Mesothelial cell of epicardium (in vitro differentiated cells): ENCODE measurements around the gene MSANTD3. TPM values are rescaled to one million over a fixed set of nuclear protein-coding genes. Genes with fewer than 3 reads are reported as not detected.
A peak's percentile ranks its signal among the peaks of the same experiment; 100 is the strongest.

Source experiments
- DNase-seq, 2 experiments: peaks; one replicate each; pipeline ENCODE4 v3.0.0; 2021; ENCODE audit warnings: low spot score in 2 of 2; ENCODE audit not compliant: unreplicated experiment in 2 of 2
- H3K27ac Mint-ChIP-seq: 2 replicates; pipeline ENCODE4 v1.8.0; 2021; ENCODE audit warnings: mixed read lengths
- H3K27me3 Mint-ChIP-seq: 2 replicates; pipeline ENCODE4 v1.8.0; 2021; ENCODE audit warnings: low read depth, mixed read lengths
- H3K36me3 Mint-ChIP-seq: 2 replicates; pipeline ENCODE4 v1.8.0; 2021; ENCODE audit warnings: mixed read lengths
- H3K4me1 Mint-ChIP-seq: 2 replicates; pipeline ENCODE4 v1.8.0; 2021; ENCODE audit warnings: mixed read lengths
- H3K4me3 Mint-ChIP-seq: 2 replicates; pipeline ENCODE4 v1.8.0; 2021; ENCODE audit warnings: mild to moderate bottlenecking, moderate library complexity, mixed read lengths
- H3K9me3 Mint-ChIP-seq: 2 replicates; pipeline ENCODE4 v1.8.0; 2021; ENCODE audit warnings: mixed read lengths
- total RNA-seq: library from RNA; stranded (reverse); gene quantifications from 3 replicates; pipeline ENCODE4 v1.2.1, GENCODE V29; 2021
- TF ChIP-seq, protein P1 (sequence below): fragments of 200-600 bp; sonication (generic); IDR thresholded peaks from one replicate; pipeline ENCODE4 v1.5.0; 2021; ENCODE audit warnings: antibody characterized with exemption; ENCODE audit not compliant: unreplicated experiment

MSANTD3 gene
- total RNA-seq, 1 donor from 2014 or later, result 35.4 TPM

DNA sequence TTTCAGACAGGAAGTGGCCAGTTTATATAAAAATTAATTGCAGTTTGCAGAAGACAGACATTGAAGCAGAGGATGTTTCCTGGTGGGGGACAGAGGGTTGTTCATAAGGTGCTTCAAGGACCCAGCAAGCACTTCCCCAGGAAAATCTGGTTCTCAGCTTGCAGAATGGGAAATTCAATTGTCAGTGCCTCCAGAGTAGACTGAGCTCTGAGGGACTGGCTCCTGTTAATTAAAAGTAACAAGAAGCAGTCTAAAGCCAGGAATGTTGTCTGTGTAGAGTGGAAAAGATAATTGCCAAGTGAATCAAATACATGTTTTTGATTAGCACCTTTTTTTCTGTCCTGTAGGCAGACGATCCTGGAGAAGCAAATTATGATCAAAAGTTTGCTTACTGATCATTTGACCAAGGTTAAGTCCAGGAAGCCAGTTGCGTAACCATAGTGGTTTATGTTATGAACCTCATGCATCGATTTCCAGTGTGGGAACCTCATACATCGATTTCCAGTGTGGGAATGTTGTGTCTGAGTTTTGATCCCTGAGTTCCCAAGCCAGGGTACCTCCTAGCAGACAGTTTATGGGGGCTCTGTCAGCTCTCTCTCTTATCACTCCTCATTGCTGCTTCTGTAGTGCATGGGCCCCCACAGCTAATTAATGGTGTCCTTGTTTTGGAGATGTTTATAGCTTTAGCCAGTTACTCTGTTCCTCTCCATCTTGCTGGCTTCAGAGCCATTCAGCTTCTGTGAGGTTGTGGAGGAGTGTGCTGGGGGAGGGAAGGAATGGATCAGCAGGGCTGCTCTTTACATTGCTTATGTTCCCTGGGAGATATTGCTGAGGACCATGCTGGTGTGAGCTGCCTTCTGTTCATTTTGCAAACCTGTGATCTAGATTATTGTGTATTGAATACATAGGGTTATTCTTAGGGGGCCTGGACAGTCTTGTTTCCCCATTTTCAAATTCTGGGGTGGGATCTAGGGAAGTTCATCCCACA, 17.1 kb downstream of the MSANTD3 start:
- TF ChIP-seq, protein P1, sequence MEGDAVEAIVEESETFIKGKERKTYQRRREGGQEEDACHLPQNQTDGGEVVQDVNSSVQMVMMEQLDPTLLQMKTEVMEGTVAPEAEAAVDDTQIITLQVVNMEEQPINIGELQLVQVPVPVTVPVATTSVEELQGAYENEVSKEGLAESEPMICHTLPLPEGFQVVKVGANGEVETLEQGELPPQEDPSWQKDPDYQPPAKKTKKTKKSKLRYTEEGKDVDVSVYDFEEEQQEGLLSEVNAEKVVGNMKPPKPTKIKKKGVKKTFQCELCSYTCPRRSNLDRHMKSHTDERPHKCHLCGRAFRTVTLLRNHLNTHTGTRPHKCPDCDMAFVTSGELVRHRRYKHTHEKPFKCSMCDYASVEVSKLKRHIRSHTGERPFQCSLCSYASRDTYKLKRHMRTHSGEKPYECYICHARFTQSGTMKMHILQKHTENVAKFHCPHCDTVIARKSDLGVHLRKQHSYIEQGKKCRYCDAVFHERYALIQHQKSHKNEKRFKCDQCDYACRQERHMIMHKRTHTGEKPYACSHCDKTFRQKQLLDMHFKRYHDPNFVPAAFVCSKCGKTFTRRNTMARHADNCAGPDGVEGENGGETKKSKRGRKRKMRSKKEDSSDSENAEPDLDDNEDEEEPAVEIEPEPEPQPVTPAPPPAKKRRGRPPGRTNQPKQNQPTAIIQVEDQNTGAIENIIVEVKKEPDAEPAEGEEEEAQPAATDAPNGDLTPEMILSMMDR, result no peak
- DNase-seq, result no peak
- Mint-ChIP-seq H3K4me3 (no peak overlapping the region), H3K36me3 (peaks cover 21% of the 10 kb centered on the region), H3K9me3 (no peaks in the 10 kb centered on the region), H3K27ac (peak overlapping the region; percentile 82), H3K27me3 (no peaks in the 10 kb centered on the region), H3K4me1 (peaks cover 11% of the 10 kb centered on the region)

DNA sequence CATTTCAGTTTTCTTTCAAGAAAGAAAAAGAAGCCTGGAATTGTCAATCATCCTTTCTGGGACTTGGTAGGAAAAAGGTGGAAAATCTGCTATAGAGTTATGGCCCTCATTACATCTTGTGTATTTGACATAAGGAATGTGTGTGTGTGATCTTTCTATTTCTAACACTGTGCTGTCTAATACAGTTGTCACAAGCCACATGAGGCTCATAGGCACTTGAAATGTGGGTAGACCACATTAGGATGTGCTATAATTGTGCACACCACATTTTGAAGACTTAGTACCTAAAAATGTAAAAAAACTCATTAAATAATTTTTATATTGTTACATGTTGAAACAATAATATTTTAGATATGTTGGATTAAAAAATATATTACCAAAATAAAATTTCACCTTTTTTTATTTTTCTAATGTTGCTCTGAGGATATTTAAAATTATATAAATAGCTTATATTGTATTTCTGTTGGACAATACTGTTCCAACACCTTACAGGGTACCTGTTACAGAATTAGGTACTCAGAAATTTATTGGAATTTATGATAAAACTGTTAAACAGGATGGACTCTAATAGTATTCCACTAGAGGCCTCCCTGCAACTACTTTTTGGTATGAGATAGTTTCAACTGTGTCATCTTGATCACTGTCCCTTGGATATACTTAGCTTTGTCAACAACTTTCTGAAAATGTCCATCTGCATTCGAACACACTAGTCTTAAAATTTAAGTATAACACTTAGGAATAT, 18.4 kb downstream of the MSANTD3 start:
- H3K4me1 Mint-ChIP-seq, result peaks cover 11% of the 10 kb centered on the region
- no peak overlapping the region for H3K4me3 Mint-ChIP-seq
- no peaks in the 10 kb centered on the region for H3K9me3 Mint-ChIP-seq
- TF ChIP-seq, protein P1, result no peak
- no peak for DNase-seq
- H3K27me3 Mint-ChIP-seq, result no peaks in the 10 kb centered on the region
- H3K27ac Mint-ChIP-seq, result no peak overlapping the region
- peaks cover 20% of the 10 kb centered on the region for H3K36me3 Mint-ChIP-seq

DNA sequence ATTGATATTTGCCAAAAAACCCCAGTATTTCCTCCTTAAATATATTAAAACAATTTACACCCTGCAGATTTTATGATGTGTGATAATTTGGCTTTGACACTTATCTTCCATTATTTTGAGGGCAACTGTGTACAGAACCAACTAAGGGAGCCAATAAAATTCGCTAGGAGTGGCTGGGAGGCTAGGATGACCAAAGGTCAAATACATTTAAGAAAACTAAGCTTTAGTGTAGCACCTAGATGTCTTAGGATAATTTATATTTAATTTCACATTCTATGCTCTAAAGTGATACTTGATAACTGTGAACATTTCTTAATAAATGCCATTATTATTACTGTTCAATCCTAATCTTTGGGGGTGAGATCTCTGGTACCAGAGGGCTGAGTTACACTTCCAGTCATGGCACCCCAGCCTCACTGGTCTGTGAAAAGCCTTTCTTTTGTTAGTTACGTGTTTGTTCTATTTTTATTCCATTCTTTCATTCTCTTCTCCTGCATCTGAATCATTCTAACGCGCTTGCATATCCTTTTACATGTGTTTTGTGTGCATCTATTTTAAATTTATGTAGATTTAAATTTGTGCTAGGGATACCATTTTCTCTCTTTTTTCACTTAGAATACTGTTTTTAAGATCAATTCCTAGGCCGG, 19.1 kb downstream of the MSANTD3 start:
- Mint-ChIP-seq H3K27me3 (no peaks in the 10 kb centered on the region), H3K36me3 (peaks cover 26% of the 10 kb centered on the region), H3K9me3 (no peaks in the 10 kb centered on the region), H3K27ac (no peak overlapping the region), H3K4me1 (peaks cover 11% of the 10 kb centered on the region), H3K4me3 (no peak overlapping the region)
- no peak for DNase-seq
- TF ChIP-seq, protein P1, result no peak

DNA sequence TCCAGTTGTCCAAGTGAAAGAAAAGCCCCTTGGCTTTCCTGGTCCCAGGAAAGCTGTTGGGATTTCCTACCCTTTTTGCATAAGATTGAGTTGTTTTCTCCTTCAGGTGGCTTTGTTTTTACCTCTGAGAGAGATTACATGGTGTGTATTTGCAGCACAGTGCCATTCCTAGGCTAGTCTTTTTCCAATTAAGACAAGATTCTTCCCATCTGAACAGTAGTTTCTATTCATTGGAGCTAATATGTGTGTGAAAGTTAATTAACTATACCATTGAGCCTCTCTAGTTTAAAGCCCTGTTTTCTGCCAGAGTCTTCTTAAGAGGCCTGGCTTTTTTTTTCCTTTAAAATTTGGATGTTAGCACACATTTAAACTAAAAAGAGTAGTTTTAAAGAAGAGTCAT, 20.1 kb downstream of the MSANTD3 start:
- Mint-ChIP-seq H3K27me3 (no peaks in the 10 kb centered on the region), H3K27ac (no peak overlapping the region), H3K36me3 (peaks cover 30% of the 10 kb centered on the region), H3K9me3 (no peaks in the 10 kb centered on the region), H3K4me1 (peaks cover 11% of the 10 kb centered on the region), H3K4me3 (no peak overlapping the region)
- TF ChIP-seq, protein P1, result no peak
- DNase-seq, result no peak

DNA sequence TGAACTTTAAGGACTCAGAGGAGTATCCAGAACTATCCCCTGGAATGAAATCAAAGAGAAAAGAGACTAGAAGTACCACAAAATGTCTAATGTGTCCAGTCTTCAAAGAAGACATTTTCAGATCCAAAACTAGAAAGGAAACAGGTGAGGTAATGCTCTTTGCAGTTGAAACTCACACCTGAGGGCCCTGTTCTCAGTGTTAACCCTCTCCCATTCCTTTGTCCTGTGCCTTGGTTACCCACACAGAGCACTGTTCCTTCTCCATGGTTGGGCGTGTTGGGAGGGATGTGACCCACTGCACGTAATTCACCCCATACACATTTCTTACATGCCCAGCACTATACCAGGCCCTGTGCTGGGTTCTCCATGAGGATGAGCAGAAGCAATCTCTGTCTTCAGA, 21.3 kb downstream of the MSANTD3 start:
- H3K27ac Mint-ChIP-seq, result no peak overlapping the region
- TF ChIP-seq, protein P1, result no peak
- H3K4me1 Mint-ChIP-seq, result peaks cover 11% of the 10 kb centered on the region
- no peak for DNase-seq
- H3K27me3 Mint-ChIP-seq, result no peaks in the 10 kb centered on the region
- H3K4me3 Mint-ChIP-seq, result no peak overlapping the region
- H3K36me3 Mint-ChIP-seq, result peaks cover 36% of the 10 kb centered on the region
- no peaks in the 10 kb centered on the region for H3K9me3 Mint-ChIP-seq
